Measurements from ENCODE around the gene SLC44A2. TPM values are rescaled to one million over a fixed set of nuclear protein-coding genes. Genes with fewer than 3 reads are reported as not detected.

Gene SLC44A2
- total and polyA plus RNA-seq, 3 donors from 2014 or later, result 268 to 463 (median 360) TPM

DNA sequence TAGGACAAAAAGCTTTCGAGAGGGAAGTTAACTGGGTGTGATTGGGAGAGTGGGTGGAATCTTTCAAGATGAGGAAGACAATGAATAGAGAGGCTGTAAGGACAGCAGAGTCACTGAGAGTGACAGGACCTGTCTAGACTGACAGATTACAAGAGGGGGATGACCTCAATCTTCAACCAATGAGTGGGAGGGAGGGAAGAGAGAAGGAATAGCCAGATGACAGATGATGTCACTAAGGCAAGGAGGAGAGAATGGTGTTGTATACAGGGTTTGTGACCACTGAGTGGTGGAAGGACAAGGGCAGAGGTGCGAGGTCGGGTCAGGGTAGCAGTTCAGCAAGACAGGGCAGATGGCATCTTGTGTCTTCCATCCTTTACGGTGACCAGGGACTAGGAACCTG, 23.0 kb downstream of the SLC44A2 start:
- Histone ChIP-seq H3K4me1 (peaks cover 22% of the 10 kb centered on the region), H3K9me3 (no peaks in the 10 kb centered on the region), H3K27ac (no peak overlapping the region), H3K4me3 (no peak overlapping the region), H3K36me3 (ENCODE audit: low read depth, missing control alignments) (no peaks in the 10 kb centered on the region), H3K27me3 (no peaks in the 10 kb centered on the region)
- DNase-seq, result no peak
- 89 to 99% methylated on average over 4 of the region's 4 CpGs for WGBS, 2 donors
- TF ChIP-seq POLR2A (IDR thresholded peaks at IDR 0.05), result no peak
- TF ChIP-seq, protein P1, sequence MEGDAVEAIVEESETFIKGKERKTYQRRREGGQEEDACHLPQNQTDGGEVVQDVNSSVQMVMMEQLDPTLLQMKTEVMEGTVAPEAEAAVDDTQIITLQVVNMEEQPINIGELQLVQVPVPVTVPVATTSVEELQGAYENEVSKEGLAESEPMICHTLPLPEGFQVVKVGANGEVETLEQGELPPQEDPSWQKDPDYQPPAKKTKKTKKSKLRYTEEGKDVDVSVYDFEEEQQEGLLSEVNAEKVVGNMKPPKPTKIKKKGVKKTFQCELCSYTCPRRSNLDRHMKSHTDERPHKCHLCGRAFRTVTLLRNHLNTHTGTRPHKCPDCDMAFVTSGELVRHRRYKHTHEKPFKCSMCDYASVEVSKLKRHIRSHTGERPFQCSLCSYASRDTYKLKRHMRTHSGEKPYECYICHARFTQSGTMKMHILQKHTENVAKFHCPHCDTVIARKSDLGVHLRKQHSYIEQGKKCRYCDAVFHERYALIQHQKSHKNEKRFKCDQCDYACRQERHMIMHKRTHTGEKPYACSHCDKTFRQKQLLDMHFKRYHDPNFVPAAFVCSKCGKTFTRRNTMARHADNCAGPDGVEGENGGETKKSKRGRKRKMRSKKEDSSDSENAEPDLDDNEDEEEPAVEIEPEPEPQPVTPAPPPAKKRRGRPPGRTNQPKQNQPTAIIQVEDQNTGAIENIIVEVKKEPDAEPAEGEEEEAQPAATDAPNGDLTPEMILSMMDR (IDR thresholded peaks at IDR 0.05), result no peak
- intact Hi-C loops (cut with DNase I; ENCODE audit: low total_unique reads), result no loop called here

- Histone ChIP-seq H3K27me3 (no peaks in the 10 kb centered on the region), H3K27ac (no peak overlapping the region), H3K4me1 (peaks cover 21% of the 10 kb centered on the region), H3K9me3 (no peaks in the 10 kb centered on the region), H3K36me3 (ENCODE audit: low read depth, missing control alignments) (no peaks in the 10 kb centered on the region), H3K4me3 (no peak overlapping the region)
- DNase-seq, result no peak
- intact Hi-C loops (cut with DNase I; ENCODE audit: low total_unique reads), result no loop called here
- 32 to 34% methylated on average over 4 of the region's 4 CpGs for WGBS, 2 donors
- TF ChIP-seq POLR2A (IDR thresholded peaks at IDR 0.05), result no peak
- TF ChIP-seq, protein P1 (IDR thresholded peaks at IDR 0.05), result no peak
Observed at GRCh38 chr19:10651851-10652250, 26.5 kb downstream of the SLC44A2 start.

- H3K27ac ChIP-seq, result peak overlapping the region; percentile 100
- H3K27me3 ChIP-seq, result no peaks in the 10 kb centered on the region
- peak overlapping the region; percentile 79 to 98 for H3K4me3 ChIP-seq
- 1% methylated on average over 17 of the region's 18 CpGs; no CpG with 5 or more reads in 1 of the 2 donors for WGBS, 2 donors
- DNase-seq, result no peak
- H3K9me3 ChIP-seq, result no peaks in the 10 kb centered on the region
- H3K4me1 ChIP-seq, result peaks cover 23% of the 10 kb centered on the region
- intact Hi-C loops (cut with DNase I; ENCODE audit: low total_unique reads), result no loop called here
- TF ChIP-seq, protein P1 (IDR thresholded peaks at IDR 0.05), result no peak
- TF ChIP-seq POLR2A (IDR thresholded peaks at IDR 0.05), result no peak
- no peaks in the 10 kb centered on the region for H3K36me3 ChIP-seq (ENCODE audit: low read depth, missing control alignments)
Observed at GRCh38 chr19:10653482-10653731, 28.1 kb downstream of the SLC44A2 start.

GRCh38 chr19:10653732-10654609, 28.6 kb downstream of the SLC44A2 start, which contains the start of gene ILF3:
Gene ILF3 (plus strand): TSS chr19:10654346. CDS start chr19:10670606, 16,260 bp downstream.
- Histone ChIP-seq H3K4me1 (peaks cover 27% of the 10 kb centered on the region), H3K36me3 (ENCODE audit: low read depth, missing control alignments) (no peaks in the 10 kb centered on the region), H3K4me3 (peak within 1 kb of the TSS; percentile 98 to 100), H3K9me3 (no peaks in the 10 kb centered on the region), H3K27me3 (no peaks in the 10 kb centered on the region), H3K27ac (peak within 1 kb of the TSS; percentile 100)
- 0 to 1% methylated on average over 40 to 89 of the region's 91 CpGs for WGBS, 2 donors
- intact Hi-C loops (cut with DNase I; ENCODE audit: low total_unique reads), result no loop called here
- DNase-seq, result peak; percentile 99
- peak; percentile 92 for TF ChIP-seq POLR2A (IDR thresholded peaks at IDR 0.05)
- TF ChIP-seq, protein P1 (IDR thresholded peaks at IDR 0.05), result peak in 1 of 3 experiments; percentile 25

Measured in testis (tissue), 3 donors.